ENCODE data around the gene ITPRID1. TPM values are rescaled to one million over a fixed set of nuclear protein-coding genes. Genes with fewer than 3 reads are reported as not detected.

Gene ITPRID1
- total and polyA plus RNA-seq, 9 of the 15 experiments (the other 6 are each of a cell fraction or from before 2014, with no cell fraction given) = not detected

- no peak for TF ChIP-seq ZNF324 (CRISPR knock-in tag; IDR thresholded peaks at IDR 0.05)
- no peak for TF ChIP-seq ZNF124 (CRISPR knock-in tag; IDR thresholded peaks at IDR 0.05)
- TF ChIP-seq TEAD2 (tag; IDR thresholded peaks at IDR 0.05) = no peak
- no peak for TF ChIP-seq NFE2 (IDR thresholded peaks at IDR 0.05; ENCODE audit: low read depth)
- TF ChIP-seq HES1 (IDR thresholded peaks at IDR 0.05; ENCODE audit: low read depth) = no peak
- TF ChIP-seq E2F3 (CRISPR knock-in tag; IDR thresholded peaks at IDR 0.05) = no peak
These were observed 135.0 kb downstream of the ITPRID1 start (continued) for GRCh38 chr7:31648880-31649279.

DNA sequence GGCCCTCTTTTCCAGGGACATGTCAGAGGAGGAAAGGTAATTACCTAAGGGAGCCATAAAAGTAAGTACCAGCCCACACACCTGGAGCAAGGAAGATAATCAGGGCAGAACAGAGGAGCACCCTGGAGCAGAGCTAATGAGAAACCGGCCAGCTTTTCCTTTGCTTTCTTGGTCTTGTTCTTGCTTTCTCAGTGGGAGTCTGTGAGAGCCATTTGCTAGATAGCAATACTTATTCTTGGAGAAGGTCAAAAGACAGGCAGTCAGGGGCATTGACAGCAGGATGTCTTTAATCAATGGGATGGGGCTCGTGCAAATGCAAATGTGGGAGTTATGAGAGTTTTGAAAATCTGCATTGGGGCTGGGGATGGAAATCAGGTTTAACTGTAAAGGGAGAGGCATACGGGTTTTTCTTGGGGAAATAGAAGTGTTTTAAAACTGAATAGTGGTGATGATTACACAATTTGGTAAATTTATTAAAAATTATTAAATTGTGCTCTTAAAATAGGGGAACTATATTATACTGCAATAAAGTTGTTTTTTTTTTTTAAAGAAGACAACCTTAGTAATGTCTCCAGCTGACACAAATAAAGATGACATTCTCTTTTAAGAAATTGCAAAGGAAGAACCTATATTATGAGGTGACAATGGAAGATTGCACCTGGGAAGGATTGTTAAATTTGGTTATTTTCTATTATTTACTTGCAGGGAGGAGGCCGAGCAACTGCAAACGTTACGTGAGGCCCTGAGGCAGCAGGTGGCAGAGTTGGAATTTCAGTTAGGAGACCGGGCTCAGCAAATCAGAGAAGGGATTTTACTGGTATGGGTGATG, 137.6 kb downstream of the ITPRID1 start:
- Histone ChIP-seq H3K36me3 (ENCODE audit: control insufficient read depth, insufficient read depth, low read length) (no peaks in the 10 kb centered on the region), H2AFZ (ENCODE audit: low read depth, low read length) (no peak overlapping the region), H4K20me1 (replicated peaks; ENCODE audit: control insufficient read depth, insufficient read depth, low read length) (no peaks in the 10 kb centered on the region), H3K4me3 (no peak overlapping the region), H3K4me2 (ENCODE audit: insufficient read depth, low read length) (no peak overlapping the region), H3K9ac (ENCODE audit: insufficient read depth in 1 of 2, low read depth in 2 of 2, low read length in 2 of 2) (no peak overlapping the region), H3K4me1 (replicated peaks in 1 of 2; ENCODE audit: control insufficient read depth in 2 of 2, insufficient read depth in 2 of 2, low read length in 2 of 2) (no peaks in the 10 kb centered on the region), H3K9me1 (ENCODE audit: control insufficient read depth, insufficient read depth, low read length) (no peaks in the 10 kb centered on the region), H3K27ac (ENCODE audit: extremely low read depth, low read depth, low read length) (no peak overlapping the region), H3K9me3 (replicated peaks; ENCODE audit: control insufficient read depth, insufficient read depth, low read depth, low read length) (no peaks in the 10 kb centered on the region), H3K79me2 (ENCODE audit: control insufficient read depth, insufficient read depth, low read length) (no peaks in the 10 kb centered on the region), H3K27me3 (ENCODE audit: control insufficient read depth in 2 of 2, insufficient read depth in 2 of 2, low read length in 2 of 2) (no peaks in the 10 kb centered on the region)
- BruUV-seq (replicated peaks) = no TSS peak
- ATAC-seq = no peak
- ChIA-PET POLR2A (interaction anchor here (0.7 kb wide), 2 partner anchors 8 to 552 kb away, joined by 3 read pairs; no protein-coding TSS in a partner anchor), CTCF (ENCODE audit: low intra/inter-chr PET ratio) (no interaction called here)
- TF ChIP-seq NCOA4 (IDR thresholded peaks at IDR 0.05; ENCODE audit: partially characterized antibody) (no peak), ZNF76 (CRISPR knock-in tag; IDR thresholded peaks at IDR 0.05; ENCODE audit: borderline replicate concordance) (no peak), CEBPG (CRISPR knock-in tag; IDR thresholded peaks at IDR 0.05) (no peak), CEBPG (tag; conservative IDR thresholded peaks at IDR 0.05 in 1 of 2, IDR thresholded peaks at IDR 0.05 in 1 of 2) (no peak), PHF20 (IDR thresholded peaks at IDR 0.05; ENCODE audit: partially characterized antibody) (no peak), PRPF4 (IDR thresholded peaks at IDR 0.05; ENCODE audit: insufficient read depth, low read depth, low read length, poor library complexity, severe bottlenecking) (no peak), KAT2B (IDR thresholded peaks at IDR 0.05; ENCODE audit: low read depth, low read length) (no peak), ZNF609 (CRISPR knock-in tag; IDR thresholded peaks at IDR 0.05; ENCODE audit: borderline replicate concordance) (no peak), ZNF431 (CRISPR knock-in tag; IDR thresholded peaks at IDR 0.05) (no peak)
- intact Hi-C loops (cut with micrococcal nuclease) = no loop called here
- FAIRE-seq = no peak
- in situ Hi-C loops (cut with MboI) = no loop called here
- under 1% methylated on average over 7 of the region's 7 CpGs for WGBS (ENCODE audit: insufficient coverage, low coverage, missing lambda C conversion rate)
- DNase-seq (ENCODE audit: extremely low read depth in 1 of 4, low spot score in 3 of 4) = no peak
